AG04450 (cell line): ENCODE results near the gene ZNF469. TPM values are rescaled to one million over a fixed set of nuclear protein-coding genes. Genes with fewer than 3 reads are reported as not detected.
"Not testable (repeated sequence)": the region's sequence is repeated elsewhere in the genome, so short reads cannot be mapped to it uniquely, and the experiment has no call there.

Source experiments
- CTCF ChIA-PET: fragments of 300-600, 350-600 bp; formaldehyde crosslinking; extraction: SDS; loops from one replicate; lab custom pipeline; 2022; ENCODE audit warnings: antibody characterized with exemption, inconsistent platforms; lab: Charles Lee
- POLR2A ChIA-PET: fragments of 350-600 bp; formaldehyde crosslinking; extraction: SDS; loops from one replicate; lab custom pipeline; 2021; ENCODE audit warnings: antibody characterized with exemption, inconsistent platforms; lab: Yijun Ruan, JAX
- DNase-seq: peaks from one replicate; pipeline ENCODE4 v3.0.0-alpha.2; 2011; ENCODE audit warnings: low read depth, low spot score
- H3K27ac ChIP-seq: one replicate; pipeline ENCODE4 v1.5.1; 2012; ENCODE audit warnings: low read depth, low read length, control low read depth
- H3K27me3 ChIP-seq: one replicate; pipeline ENCODE4 v1.6.0; 2012; ENCODE audit warnings: low read length; ENCODE audit not compliant: control insufficient read depth, insufficient read depth
- H3K4me3 ChIP-seq: 2 replicates; pipeline ENCODE4 v1.5.1; 2011; ENCODE audit warnings: mild to moderate bottlenecking, low read depth, low read length, control low read depth
- H3K9me3 ChIP-seq: 2 replicates; pipeline ENCODE4 v1.5.1; 2012; ENCODE audit warnings: low read length; ENCODE audit not compliant: control insufficient read depth, insufficient read depth
- polyA plus RNA-seq: library from polyadenylated mRNA; depleted of rRNA; stranded (reverse); fragments of >200 nt; gene quantifications from 2 replicates; pipeline ENCODE4 v1.2.3, GENCODE V29; 2011
- TF ChIP-seq, protein P1 (sequence below): IDR thresholded peaks from 2 replicates; pipeline ENCODE4 v1.5.1; 2011; ENCODE audit warnings: low read depth, low read length, control low read depth, inconsistent platforms

The ZNF469 gene
- polyA plus RNA-seq, 1 experiment: 2.2 TPM

DNA sequence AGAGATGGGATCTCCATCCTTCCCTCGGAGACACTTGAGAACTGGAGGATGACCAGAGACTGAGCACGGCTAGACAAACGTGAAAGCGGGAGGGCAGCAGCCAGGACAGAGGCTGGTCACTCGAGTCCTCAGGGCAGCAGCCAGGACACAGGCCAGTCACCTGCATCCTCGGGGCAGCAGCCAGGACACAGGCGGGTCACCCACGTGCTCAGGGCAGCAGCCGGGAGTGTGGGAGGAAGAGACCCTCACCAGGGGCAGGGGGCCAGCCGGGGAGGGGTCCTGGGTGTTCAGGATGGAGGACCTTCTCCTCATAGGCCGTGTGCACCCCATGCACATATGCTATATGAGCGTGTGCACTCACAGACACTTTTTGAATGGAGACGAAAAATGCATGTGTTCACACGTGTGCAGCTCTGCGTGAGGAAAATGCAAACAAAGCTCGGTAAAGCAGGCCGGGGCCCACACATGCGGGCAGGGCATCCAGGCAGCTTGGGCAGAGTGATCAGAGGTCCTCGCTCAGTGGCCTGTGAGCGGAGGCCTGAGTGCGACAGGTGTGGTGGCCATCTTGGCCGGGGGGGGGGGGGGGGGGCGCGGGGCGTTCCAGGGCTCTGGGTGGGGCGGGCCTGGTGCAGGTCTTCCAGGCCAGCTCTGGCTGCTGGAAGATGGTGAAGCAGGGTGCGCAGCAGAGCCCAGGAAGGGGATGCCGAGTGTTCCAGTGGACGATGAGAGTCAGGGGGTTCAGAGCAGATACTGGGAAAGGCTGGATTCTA lies 26.7 kb downstream of the ZNF469 start:
- TF ChIP-seq, protein P1, sequence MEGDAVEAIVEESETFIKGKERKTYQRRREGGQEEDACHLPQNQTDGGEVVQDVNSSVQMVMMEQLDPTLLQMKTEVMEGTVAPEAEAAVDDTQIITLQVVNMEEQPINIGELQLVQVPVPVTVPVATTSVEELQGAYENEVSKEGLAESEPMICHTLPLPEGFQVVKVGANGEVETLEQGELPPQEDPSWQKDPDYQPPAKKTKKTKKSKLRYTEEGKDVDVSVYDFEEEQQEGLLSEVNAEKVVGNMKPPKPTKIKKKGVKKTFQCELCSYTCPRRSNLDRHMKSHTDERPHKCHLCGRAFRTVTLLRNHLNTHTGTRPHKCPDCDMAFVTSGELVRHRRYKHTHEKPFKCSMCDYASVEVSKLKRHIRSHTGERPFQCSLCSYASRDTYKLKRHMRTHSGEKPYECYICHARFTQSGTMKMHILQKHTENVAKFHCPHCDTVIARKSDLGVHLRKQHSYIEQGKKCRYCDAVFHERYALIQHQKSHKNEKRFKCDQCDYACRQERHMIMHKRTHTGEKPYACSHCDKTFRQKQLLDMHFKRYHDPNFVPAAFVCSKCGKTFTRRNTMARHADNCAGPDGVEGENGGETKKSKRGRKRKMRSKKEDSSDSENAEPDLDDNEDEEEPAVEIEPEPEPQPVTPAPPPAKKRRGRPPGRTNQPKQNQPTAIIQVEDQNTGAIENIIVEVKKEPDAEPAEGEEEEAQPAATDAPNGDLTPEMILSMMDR: no peak
- DNase-seq: no peak
- no peak overlapping the region for H3K27ac ChIP-seq
- CTCF ChIA-PET: no interaction called here
- POLR2A ChIA-PET: no interaction called here
- no peak overlapping the region for H3K4me3 ChIP-seq
- H3K9me3 ChIP-seq: no peaks in the 10 kb centered on the region; the same call in 1 of the 2 replicates
- H3K27me3 ChIP-seq: no peaks in the 10 kb centered on the region

DNA sequence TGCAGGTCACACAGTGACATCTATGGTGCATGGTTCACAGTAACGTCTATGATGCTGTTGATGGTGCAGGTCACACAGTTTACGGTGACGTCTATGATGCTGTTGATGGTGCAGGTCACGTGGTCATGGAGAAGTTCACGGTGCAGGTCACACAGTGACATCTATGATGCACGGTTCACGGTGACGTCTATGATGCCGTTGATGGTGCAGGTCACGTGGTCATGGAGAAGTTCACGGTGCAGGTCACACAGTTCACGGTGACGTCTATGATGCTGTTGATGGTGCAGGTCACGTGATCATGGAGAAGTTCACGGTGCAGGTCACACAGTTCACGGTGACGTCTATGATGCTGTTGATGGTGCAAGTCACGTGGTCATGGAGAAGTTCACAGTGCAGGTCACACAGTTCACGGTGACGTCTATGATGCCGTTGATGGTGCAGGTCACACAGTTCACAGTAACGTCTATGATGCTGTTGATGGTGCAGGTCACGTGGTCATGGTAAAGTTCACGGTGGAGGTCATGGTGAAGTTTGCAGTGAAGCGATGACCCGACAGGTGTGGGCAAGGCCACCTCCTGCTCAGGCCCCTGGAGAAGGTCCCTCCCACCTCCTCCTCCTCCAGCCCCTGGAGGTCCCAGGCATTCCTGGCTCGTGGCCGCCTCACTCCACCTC lies 27.7 kb downstream of the ZNF469 start:
- POLR2A ChIA-PET, CTCF ChIA-PET: not testable (repeated sequence)

DNA sequence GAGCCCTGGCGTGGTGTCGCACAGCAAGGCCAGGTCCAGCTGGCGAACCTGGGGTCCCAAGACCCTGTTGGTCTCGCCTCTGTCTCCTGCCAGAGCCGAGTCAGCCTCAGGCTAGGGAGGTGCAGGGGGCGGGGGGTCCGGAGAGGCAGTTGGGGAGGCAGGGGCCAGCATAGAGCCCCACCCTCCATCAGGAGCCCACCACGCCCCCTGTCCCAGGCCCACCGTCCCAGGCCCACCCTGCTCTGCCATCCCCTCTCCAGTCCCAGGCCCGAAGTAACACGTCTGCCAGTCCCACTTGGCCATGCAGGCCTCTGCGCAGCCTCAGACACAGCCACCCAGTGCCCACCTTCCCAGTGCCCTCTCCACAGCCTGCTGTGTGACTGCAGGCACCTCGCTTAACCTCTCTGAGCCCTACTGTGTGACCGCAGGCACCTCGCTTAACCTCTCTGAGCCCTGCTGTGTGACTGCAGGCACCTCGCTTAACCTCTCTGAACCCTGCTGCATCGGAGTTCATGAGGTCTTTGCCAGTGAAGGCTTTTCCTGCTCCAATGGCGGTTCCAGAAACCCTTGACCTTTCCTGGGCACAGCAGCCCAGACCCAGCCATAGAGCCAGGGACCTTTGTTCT lies 29.3 kb downstream of the ZNF469 start:
- H3K9me3 ChIP-seq: no peaks in the 10 kb centered on the region; the same call in 1 of the 2 replicates
- TF ChIP-seq, protein P1: no peak
- no peak for DNase-seq
- no peak overlapping the region for H3K4me3 ChIP-seq
- H3K27ac ChIP-seq: no peak overlapping the region
- ChIA-PET POLR2A (no interaction called here), CTCF (no interaction called here)
- no peaks in the 10 kb centered on the region for H3K27me3 ChIP-seq

More for the DNA sequence above, 27.7 kb downstream of the ZNF469 start:
- not testable (repeated sequence) for H3K27ac ChIP-seq, H3K9me3 ChIP-seq, H3K4me3 ChIP-seq, DNase-seq, H3K27me3 ChIP-seq

DNA sequence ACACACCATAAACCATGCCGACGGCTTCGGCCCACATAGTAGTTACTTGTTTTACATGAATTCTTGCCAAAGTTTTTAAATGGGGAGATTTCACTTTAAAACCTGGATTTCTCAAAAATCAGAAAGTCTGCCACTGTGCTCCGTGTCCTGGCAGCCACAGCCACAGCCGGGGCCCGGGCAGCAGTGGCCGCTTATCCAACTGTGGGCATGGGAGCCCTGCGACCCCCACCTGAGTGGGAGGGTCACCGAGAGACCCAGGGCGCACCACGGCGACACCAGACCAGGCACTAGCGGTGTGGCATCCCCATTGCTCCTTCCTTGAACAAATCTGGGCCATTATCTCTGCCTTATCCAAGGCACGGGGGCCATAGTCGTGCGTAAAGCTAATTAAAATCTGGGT lies 30.0 kb downstream of the ZNF469 start:
- ChIA-PET CTCF (no interaction called here), POLR2A (no interaction called here)
- TF ChIP-seq, protein P1: no peak
- H3K4me3 ChIP-seq: no peak overlapping the region
- H3K27me3 ChIP-seq: no peaks in the 10 kb centered on the region
- DNase-seq: no peak
- H3K9me3 ChIP-seq: no peaks in the 10 kb centered on the region; the same call in 1 of the 2 replicates
- H3K27ac ChIP-seq: no peak overlapping the region

DNA sequence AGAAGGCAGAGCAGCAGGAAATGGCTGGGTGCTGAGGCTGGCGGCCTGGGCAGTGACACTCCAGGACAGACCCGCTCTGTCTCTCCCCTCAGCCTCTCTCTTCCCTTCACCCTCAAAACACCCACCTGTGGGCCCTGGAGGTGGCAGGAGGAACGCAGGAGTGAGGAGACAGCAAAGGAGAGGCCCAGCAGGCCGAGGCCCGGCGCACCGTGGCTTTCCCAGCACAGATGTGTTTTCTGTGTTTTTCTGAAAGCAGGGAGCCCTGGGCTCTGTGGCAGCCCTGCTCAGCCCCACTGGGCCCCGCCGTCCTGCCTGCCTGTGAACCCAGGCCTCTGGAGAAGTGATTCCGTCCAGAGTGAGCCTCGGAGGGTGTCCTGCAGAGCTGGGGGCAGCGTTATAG lies 30.5 kb downstream of the ZNF469 start:
- TF ChIP-seq, protein P1: no peak
- no peaks in the 10 kb centered on the region; the same call in 1 of the 2 replicates for H3K9me3 ChIP-seq
- H3K27ac ChIP-seq: no peak overlapping the region
- no peak overlapping the region for H3K4me3 ChIP-seq
- H3K27me3 ChIP-seq: no peaks in the 10 kb centered on the region
- no peak for DNase-seq
- ChIA-PET CTCF (no interaction called here), POLR2A (no interaction called here)
